Measurements from ENCODE around the gene ADAM15.

DNA sequence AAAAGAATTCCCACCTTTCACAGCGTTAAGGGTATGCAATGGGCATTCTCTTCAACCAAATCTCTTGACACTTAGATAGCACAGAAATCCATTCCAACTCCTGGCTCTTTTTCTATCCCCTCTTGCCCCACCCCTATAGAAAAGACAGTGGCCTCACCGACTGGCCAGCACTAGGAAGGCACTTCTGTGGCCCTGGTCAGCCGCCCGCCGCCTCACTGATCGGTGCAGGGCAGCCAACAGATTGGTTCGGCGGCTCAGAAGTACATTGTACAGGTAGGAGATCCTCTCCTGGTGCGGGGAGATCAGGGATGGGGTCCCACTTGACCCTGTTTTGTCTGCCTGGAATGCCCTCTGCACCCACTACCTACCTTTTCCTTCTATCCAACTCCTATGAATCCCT lies 26.8 kb upstream of the ADAM15 start:
- TF ChIP-seq CTCF (IDR thresholded peaks at IDR 0.05; ENCODE audit: low read depth, low read length) (no peak), EZH2phosphoT487 (IDR thresholded peaks at IDR 0.05; ENCODE audit: low read depth) (no peak)
